A549 (cell line): ENCODE results near the gene SNTG2. TPM values are rescaled to one million over a fixed set of nuclear protein-coding genes. Genes with fewer than 3 reads are reported as not detected.
A peak's percentile ranks its signal among the peaks of the same experiment; 100 is the strongest.

Experiments
- ATAC-seq, 2 experiments: fragments of 200-7000 bp in 1 of 2; fragments of >200 bp in 1 of 2; cut with Nextera tagmentation in 1 of 2; cut with Tn5 transposase in 1 of 2; 3 replicates each; pipeline versions ENCODE4 v1.8.0 to v1.9.1; 2018 to 2020; ENCODE audit warnings: mild to moderate bottlenecking in 1 of 2, moderate library complexity in 1 of 2
- CTCF ChIA-PET: fragments of 300-600 bp; sonication (Branson Sonifier 250); formaldehyde crosslinking; extraction: SDS; loops from one replicate; lab custom pipeline; 2021; ENCODE audit warnings: antibody characterized with exemption, inconsistent platforms; lab: Yijun Ruan, JAX
- POLR2A ChIA-PET: fragments of 350-600 bp; formaldehyde crosslinking; extraction: SDS; loops from one replicate; lab custom pipeline; 2021; ENCODE audit warnings: antibody characterized with exemption, inconsistent platforms; lab: Yijun Ruan, JAX
- DNase-seq, 2 experiments: peaks; one replicate each; pipeline versions ENCODE4 v3.0.0 to v3.0.0-alpha.2; 2011 to 2016; ENCODE audit warnings: low read depth in 1 of 2, low spot score in 1 of 2
- FAIRE-seq: peaks from 2 replicates; lab custom pipeline; 2011; peaks lifted over from hg19 to GRCh38; lab: Jason Lieb, UNC
- H3K27ac ChIP-seq, 2 experiments: fragments of >200 bp; sonication (Bioruptor Twin); formaldehyde crosslinking; 3 replicates each; pipeline ENCODE4 v1.5.1; 2016 to 2017
- H3K4me1 ChIP-seq: fragments of >200 bp; sonication (Bioruptor Twin); formaldehyde crosslinking; 3 replicates; pipeline ENCODE4 v1.6.1; 2016
- H3K4me2 ChIP-seq: fragments of >200 bp; sonication (Bioruptor Twin); formaldehyde crosslinking; 3 replicates; pipeline ENCODE4 v1.6.1; 2016
- H3K4me3 ChIP-seq: fragments of >200 bp; sonication (Bioruptor Twin); formaldehyde crosslinking; 3 replicates; pipeline ENCODE4 v1.5.1; 2016
- H3K9me3 ChIP-seq: fragments of >200 bp; sonication (Bioruptor Twin); formaldehyde crosslinking; 3 replicates; pipeline ENCODE4 v1.6.1; 2016
- ATOH8 ChIP-seq: fragments of 250-450 bp; sonication (Bioruptor Pico); IDR thresholded peaks from 2 replicates; pipeline ENCODE4 v1.5.0; 2020; ENCODE audit warnings: low read depth, mild to moderate bottlenecking, moderate library complexity
- BHLHE40 ChIP-seq: IDR thresholded peaks from 2 replicates; pipeline ENCODE4 v1.6.1; 2012; ENCODE audit warnings: low read depth, low read length, inconsistent platforms
- CBX2 ChIP-seq: fragments of 200-600 bp; sonication (generic); IDR thresholded peaks from 2 replicates; pipeline ENCODE4 v1.6.1; 2016; ENCODE audit warnings: low read depth, mild to moderate bottlenecking, borderline replicate concordance
- CBX8 ChIP-seq: fragments of 200-600 bp; sonication (generic); IDR thresholded peaks from 2 replicates; pipeline ENCODE4 v1.6.1; 2016
- EHF ChIP-seq: fragments of 250-450 bp; sonication (Bioruptor Pico); IDR thresholded peaks from 2 replicates; pipeline ENCODE4 v1.5.0; 2020; ENCODE audit warnings: mild to moderate bottlenecking
- EHMT2 ChIP-seq: fragments of 200-600 bp; sonication (generic); IDR thresholded peaks from 2 replicates; pipeline ENCODE4 v1.6.1; 2016; ENCODE audit warnings: antibody characterized with exemption, low read depth, mild to moderate bottlenecking, moderate library complexity
- ELK1 ChIP-seq: fragments of 150-350 bp; IDR thresholded peaks from 2 replicates; pipeline ENCODE4 v1.6.1; 2014; ENCODE audit warnings: low read depth, mild to moderate bottlenecking, low read length
- ESRRA ChIP-seq: fragments of 150-350 bp; IDR thresholded peaks from 2 replicates; pipeline ENCODE4 v1.6.1; 2014; ENCODE audit warnings: mild to moderate bottlenecking, low read length, borderline replicate concordance
- FOSL2 ChIP-seq, 2 experiments: fragments of 450-650 bp in 1 of 2; fragments of >200 bp in 1 of 2; sonication (Bioruptor Twin) in 1 of 2; formaldehyde crosslinking; IDR thresholded peaks; 2 replicates each; pipeline versions ENCODE4 v1.5.0 to v1.6.1; 2016 to 2020; ENCODE audit warnings: mild to moderate bottlenecking in 1 of 2, moderate library complexity in 1 of 2
- HEYL ChIP-seq: fragments of 250-450 bp; sonication (Bioruptor Pico); IDR thresholded peaks from 2 replicates; pipeline ENCODE4 v1.8.0; 2021; ENCODE audit warnings: mild to moderate bottlenecking, moderate library complexity
- HOXB13 ChIP-seq: fragments of 250-450 bp; sonication (Bioruptor Pico); IDR thresholded peaks from 2 replicates; pipeline ENCODE4 v1.5.0; 2020; ENCODE audit warnings: low read depth, mild to moderate bottlenecking, moderate library complexity
- JUN ChIP-seq, 2 experiments: fragments of >200 bp; sonication (Bioruptor Twin); formaldehyde crosslinking; IDR thresholded peaks; 2 replicates in 1 of 2; 3 replicates in 1 of 2; pipeline ENCODE4 v1.6.1; 2016 to 2017
- KDM1A ChIP-seq: fragments of 200-600 bp; sonication (generic); IDR thresholded peaks from 2 replicates; pipeline ENCODE4 v1.6.1; 2016; ENCODE audit warnings: low read depth, mild to moderate bottlenecking
- MAFK ChIP-seq: fragments of 450-650 bp; IDR thresholded peaks from 2 replicates; pipeline ENCODE4 v1.6.1; 2014; ENCODE audit not compliant: partially characterized antibody
- PBX3 ChIP-seq: IDR thresholded peaks from 2 replicates; pipeline ENCODE4 v1.6.1; 2012
- POLR2A ChIP-seq: IDR thresholded peaks from 2 replicates; pipeline ENCODE4 v1.6.1; 2012; ENCODE audit warnings: mild to moderate bottlenecking, low read length
- RARB ChIP-seq: fragments of 250-450 bp; sonication (Bioruptor Pico); IDR thresholded peaks from 2 replicates; pipeline ENCODE4 v1.8.0; 2021; ENCODE audit warnings: mild to moderate bottlenecking, moderate library complexity
- RNF2 ChIP-seq: fragments of 200-600 bp; sonication (generic); IDR thresholded peaks from 2 replicates; pipeline ENCODE4 v1.6.1; 2016; ENCODE audit warnings: low read depth, mild to moderate bottlenecking, antibody characterized with exemption, moderate library complexity, borderline replicate concordance
- TP53 ChIP-seq: fragments of 250-450 bp; sonication (Bioruptor Pico); IDR thresholded peaks from 2 replicates; pipeline ENCODE4 v1.5.0; 2021; ENCODE audit warnings: mild to moderate bottlenecking, moderate library complexity
- ZC3H11A ChIP-seq: fragments of 450-650 bp; IDR thresholded peaks from 2 replicates; pipeline ENCODE4 v1.6.1; 2014; ENCODE audit warnings: antibody characterized with exemption, mild to moderate bottlenecking
- ZFP36 ChIP-seq: fragments of 450-650 bp; IDR thresholded peaks from 2 replicates; pipeline ENCODE4 v1.6.1; 2014; ENCODE audit warnings: borderline replicate concordance; ENCODE audit not compliant: partially characterized antibody
- ZSCAN20 ChIP-seq: fragments of 250-450 bp; sonication (Bioruptor Pico); IDR thresholded peaks from 2 replicates; pipeline ENCODE4 v1.8.0; 2022; ENCODE audit warnings: mild to moderate bottlenecking, moderate library complexity
- WGBS: methylation state at CpG from one replicate; pipeline ENCODE4 v1.1.6; 2017; ENCODE audit errors: missing lambda C conversion rate; 5-methylcytosine and 5-hydroxymethylcytosine counted together
- polyA plus RNA-seq, 4 experiments: library from polyadenylated mRNA; depleted of rRNA in 3 of 4; stranded (reverse); fragments of >200 nt; fragmentation: RNase III in 1 of 4; extraction: RNeasy Plus Mini Kit Qiagen cat#74134 plus additional on column Dnase treatment in 1 of 4; gene quantifications; 2 replicates in 3 of 4; 3 replicates in 1 of 4; pipeline ENCODE4 v1.2.3, GENCODE V29; 2011 to 2017
- TF ChIP-seq, protein P1 (sequence below): fragments of 450-650 bp; IDR thresholded peaks from 2 replicates; pipeline ENCODE4 v1.6.1; 2014; ENCODE audit warnings: antibody characterized with exemption

The SNTG2 gene
- polyA plus RNA-seq, 2 of the 4 experiments (the other 2 are of a cell fraction): not detected

DNA sequence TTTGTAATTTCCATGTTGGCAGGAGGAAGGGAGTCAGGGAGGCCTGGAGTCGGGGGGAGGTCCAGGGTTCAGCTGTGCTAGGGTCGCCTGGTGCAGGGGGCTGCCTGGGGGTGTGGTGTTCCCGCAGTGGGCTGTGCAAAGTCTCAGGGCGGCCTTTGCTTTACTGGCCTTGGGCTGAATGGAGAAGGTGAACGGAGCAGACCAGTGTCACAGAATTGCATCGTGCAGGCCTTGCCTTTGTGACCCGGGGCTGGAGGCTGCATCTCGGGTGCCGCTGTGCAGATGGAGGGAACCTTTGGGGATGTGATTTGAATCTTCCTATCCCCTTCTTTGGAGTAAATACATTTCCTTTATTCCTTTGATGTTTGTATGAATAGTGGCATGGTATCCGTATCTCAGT lies 8.8 kb downstream of the SNTG2 start:
- WGBS: 21% methylated on average over 10 of the region's 10 CpGs
- Histone ChIP-seq H3K4me3 (no peak overlapping the region), H3K27ac (no peak overlapping the region), H3K9me3 (no peaks in the 10 kb centered on the region), H3K4me2 (no peak overlapping the region), H3K4me1 (no peaks in the 10 kb centered on the region)
- POLR2A ChIA-PET: no interaction called here
- TF ChIP-seq ZC3H11A: no peak
- no peak for TF ChIP-seq MAFK
- no peak for TF ChIP-seq TP53 (CRISPR knock-in tag)
- TF ChIP-seq ESRRA: no peak
- no peak for TF ChIP-seq JUN (IDR thresholded peaks at IDR 0.05)
- no peak for TF ChIP-seq FOSL2 (IDR thresholded peaks at IDR 0.05)
- no peak for TF ChIP-seq FOSL2 (CRISPR knock-in tag; IDR thresholded peaks at IDR 0.05)
- no peak for TF ChIP-seq ATOH8 (CRISPR knock-in tag)
- TF ChIP-seq ZFP36: no peak
- TF ChIP-seq HEYL (CRISPR knock-in tag): no peak
- no peak for TF ChIP-seq EHMT2
- TF ChIP-seq EHF (CRISPR knock-in tag): no peak
- no peak for FAIRE-seq
- no peak for DNase-seq
- CTCF ChIA-PET: no interaction called here
- ATAC-seq: no peak

- TF ChIP-seq RNF2 (no peak), CBX2 (no peak), PBX3 (no peak), ZSCAN20 (CRISPR knock-in tag) (no peak), ELK1 (no peak), RARB (CRISPR knock-in tag) (no peak), POLR2A (no peak), KDM1A (no peak), BHLHE40 (no peak), CBX8 (no peak), FOSL2 (IDR thresholded peaks at IDR 0.05) (no peak), FOSL2 (CRISPR knock-in tag; IDR thresholded peaks at IDR 0.05) (no peak), HOXB13 (CRISPR knock-in tag) (no peak)
- TF ChIP-seq, protein P1, sequence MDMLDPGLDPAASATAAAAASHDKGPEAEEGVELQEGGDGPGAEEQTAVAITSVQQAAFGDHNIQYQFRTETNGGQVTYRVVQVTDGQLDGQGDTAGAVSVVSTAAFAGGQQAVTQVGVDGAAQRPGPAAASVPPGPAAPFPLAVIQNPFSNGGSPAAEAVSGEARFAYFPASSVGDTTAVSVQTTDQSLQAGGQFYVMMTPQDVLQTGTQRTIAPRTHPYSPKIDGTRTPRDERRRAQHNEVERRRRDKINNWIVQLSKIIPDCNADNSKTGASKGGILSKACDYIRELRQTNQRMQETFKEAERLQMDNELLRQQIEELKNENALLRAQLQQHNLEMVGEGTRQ: no peak
- FAIRE-seq (no peak), ATAC-seq (peak in 1 of 2 experiments; percentile 30; a peak in 1 of 6 replicates), DNase-seq (no peak)
- Histone ChIP-seq H3K4me1 (no peaks in the 10 kb centered on the region), H3K4me3 (no peak overlapping the region), H3K9me3 (no peaks in the 10 kb centered on the region), H3K27ac (no peak overlapping the region), H3K4me2 (no peak overlapping the region)
- ChIA-PET CTCF (interaction anchor here (0.6 kb wide), 1 partner anchor 23 kb away, joined by 4 read pairs; no protein-coding TSS in a partner anchor), POLR2A (no interaction called here)
- 11% methylated on average over 9 of the region's 14 CpGs for WGBS
Observed at GRCh38 chr2:960061-960736, 9.6 kb downstream of the SNTG2 start.
